NCI-H2171 (cell line): ENCODE results near the gene DHRS4L2.
"Not testable (repeated sequence)": the region's sequence is repeated elsewhere in the genome, so short reads cannot be mapped to it uniquely, and the experiment has no call there.

Experiments
- DNase-seq: peaks from one replicate; lab custom pipeline; 2025; lab: John Stamatoyannopoulos, UW

The DHRS4L2 gene

GRCh38 chr14:24018978-24019377 lies 30.2 kb downstream of the DHRS4L2 start:
- DNase-seq, result not testable (repeated sequence)

DNA sequence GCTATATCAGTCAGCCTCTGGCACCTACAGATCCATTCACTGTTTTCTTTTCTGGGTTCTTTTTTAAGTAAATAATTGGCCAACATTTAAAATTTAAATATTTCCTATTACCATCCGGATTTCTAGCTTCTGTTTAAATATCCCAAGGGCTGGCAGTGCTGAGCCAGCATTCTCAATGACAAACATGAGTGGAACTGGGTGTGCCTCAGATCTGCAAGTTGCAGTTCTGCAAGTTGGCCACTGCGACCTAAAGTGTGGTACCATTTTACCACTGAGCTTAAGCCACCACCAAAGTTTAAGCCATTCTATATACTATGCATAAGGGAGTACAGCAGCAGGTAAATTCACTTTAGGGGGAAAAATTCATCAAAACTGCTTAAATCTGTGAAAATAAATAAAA lies 31.2 kb downstream of the DHRS4L2 start:
- DNase-seq, result not testable (repeated sequence)

GRCh38 chr14:24020520-24020919 lies 31.8 kb downstream of the DHRS4L2 start:
- not testable (repeated sequence) for DNase-seq

GRCh38 chr14:24024939-24025418 lies 36.2 kb downstream of the DHRS4L2 start:
- DNase-seq, result not testable (repeated sequence)

- not testable (repeated sequence) for DNase-seq
Measured at GRCh38 chr14:24029687-24030086, 41.0 kb downstream of the DHRS4L2 start.

DNA sequence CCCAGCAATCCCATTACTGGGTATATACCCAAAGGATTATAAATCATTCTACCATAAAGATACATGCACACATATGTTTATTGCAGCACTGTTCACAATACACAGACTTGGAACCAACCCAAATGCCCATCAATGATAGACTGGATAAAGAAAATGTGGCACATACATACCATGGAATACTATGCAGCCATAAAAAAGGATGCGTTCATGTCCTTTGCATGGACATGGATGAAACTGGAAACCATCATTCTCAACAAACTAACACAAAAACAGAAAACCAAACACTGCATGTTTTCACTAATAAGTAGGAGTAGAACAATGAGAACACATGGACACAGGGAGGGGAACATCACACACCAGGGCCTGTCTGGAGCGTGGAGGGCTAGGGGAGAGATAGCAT lies 42.6 kb downstream of the DHRS4L2 start:
- DNase-seq, result not testable (repeated sequence)

DNA sequence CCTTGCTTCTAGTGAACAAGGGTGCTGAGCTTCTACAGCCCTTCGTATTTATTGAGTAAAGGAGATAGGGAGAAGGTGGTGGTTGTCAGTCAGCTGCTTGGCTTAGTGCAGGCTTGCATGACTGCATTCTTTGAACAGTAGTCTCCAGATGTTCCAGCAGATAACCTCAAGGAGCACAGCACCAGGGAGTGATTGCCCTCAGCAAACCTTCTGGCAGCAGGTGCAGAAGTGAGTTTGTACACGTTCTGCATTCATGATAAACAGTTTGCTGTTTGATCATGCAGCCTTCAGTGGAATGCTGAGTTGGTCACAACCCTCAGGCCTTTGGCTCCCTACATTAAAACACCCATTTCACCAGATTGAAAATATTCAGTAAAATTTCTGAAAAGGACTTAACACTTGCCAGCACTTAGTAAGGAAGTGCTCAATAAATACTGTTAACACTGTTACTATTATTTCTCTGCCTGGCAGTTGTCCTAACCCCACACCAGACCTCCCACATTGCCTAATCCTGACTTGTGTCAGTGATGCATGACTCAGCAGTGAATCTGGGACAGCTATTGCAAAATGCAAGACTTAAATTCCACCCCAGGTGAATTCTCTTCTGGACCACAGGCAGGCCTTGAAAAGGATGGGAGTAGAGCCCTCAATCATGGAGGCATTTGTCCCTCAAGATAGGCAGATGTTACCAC lies 44.1 kb downstream of the DHRS4L2 start:
- DNase-seq, result no peak

DNA sequence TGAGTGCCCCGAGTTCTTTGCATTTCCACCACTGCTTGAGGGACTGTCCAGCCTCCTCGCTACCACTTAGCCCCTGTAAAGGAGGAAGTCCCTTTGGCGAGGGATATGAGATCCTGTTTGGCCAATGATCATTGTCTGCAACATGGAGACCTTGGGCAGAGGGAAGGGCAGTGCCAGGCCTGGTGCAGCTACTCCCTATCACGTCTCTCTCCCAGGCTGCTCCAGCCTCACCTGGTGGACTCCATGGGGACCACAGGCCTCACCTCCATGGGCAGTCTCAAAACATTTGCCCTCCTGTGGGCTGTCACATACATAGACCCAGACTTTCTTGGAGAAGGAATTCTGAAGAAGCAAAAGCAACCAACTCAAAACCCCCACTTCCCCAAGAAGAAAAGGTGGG lies 47.0 kb downstream of the DHRS4L2 start:
- DNase-seq, result not testable (repeated sequence)

- DNase-seq, result peak; percentile 78
Measured at GRCh38 chr14:24036169-24036962, 47.6 kb downstream of the DHRS4L2 start.

DNA sequence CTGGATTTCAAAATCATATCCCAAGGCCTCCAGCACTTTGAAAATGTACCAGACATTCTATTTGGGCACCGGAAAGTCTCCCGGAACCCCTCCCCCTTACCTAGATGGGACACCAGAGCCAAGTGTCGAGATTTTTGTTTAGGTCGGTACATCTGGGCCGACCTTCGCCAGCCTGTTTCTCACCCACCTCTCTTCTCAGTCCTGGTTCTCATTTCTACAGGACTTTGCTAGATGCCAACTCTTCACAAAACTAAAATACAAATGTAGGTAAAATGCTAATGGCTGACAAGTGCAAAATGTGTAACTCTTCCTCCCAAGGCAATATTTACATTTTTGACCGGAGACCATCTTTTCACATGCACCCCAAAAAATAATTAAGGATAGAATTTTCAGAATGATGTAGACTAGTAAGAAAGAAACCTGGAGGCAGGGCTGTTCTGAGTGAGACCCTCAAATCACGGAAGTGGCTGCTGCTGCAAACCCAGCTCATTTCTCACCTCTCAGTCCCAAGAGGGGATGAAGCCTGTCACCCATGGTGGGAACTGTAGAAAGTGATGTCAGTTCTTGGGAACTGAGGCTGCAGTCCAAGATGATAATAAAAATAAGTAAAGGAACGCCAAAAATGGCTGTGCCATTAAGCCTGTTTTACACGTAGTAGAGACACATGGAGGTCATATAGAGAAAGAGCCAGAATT lies 48.4 kb downstream of the DHRS4L2 start:
- not testable (repeated sequence) for DNase-seq

DNA sequence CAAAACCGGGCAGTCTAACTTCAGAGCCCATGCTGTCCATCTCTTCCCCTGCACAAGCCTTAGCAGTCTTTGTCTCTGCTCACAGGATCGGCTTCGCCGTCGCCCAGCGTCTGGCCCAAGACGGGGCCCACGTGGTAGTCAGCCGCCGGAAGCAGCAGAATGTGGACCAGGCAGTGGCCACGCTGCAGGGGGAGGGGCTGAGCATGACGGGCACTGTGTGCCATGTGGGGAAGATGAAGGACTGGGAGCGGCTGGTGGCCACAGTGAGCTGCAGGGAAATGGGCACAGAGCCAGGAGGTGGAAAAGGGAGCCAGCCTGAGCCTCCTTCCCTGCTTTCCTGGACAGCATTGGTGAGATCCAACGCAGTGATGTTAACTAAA lies 48.9 kb downstream of the DHRS4L2 start:
- no peak for DNase-seq

DNA sequence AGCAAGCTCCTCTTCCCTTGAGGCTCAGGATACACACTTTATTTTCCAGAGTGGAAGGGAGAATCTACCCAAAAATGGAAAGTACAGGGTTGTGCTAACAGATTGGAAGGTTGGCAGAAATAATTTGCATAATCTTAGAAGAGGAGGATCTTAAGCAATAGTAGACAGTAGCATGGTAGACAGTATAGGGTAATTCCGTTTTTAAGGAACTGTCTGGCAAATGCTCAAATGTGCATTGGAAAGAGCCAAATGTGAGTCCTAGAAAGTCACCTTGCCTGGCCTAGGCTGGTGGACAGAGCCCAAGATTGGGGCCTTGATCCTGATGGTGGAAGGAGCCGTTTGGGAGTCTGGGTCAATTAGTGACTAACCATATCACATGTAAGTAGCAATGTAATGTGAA lies 50.0 kb downstream of the DHRS4L2 start:
- no peak for DNase-seq

GRCh38 chr14:24040692-24041091 lies 52.0 kb downstream of the DHRS4L2 start:
- DNase-seq, result no peak

DNA sequence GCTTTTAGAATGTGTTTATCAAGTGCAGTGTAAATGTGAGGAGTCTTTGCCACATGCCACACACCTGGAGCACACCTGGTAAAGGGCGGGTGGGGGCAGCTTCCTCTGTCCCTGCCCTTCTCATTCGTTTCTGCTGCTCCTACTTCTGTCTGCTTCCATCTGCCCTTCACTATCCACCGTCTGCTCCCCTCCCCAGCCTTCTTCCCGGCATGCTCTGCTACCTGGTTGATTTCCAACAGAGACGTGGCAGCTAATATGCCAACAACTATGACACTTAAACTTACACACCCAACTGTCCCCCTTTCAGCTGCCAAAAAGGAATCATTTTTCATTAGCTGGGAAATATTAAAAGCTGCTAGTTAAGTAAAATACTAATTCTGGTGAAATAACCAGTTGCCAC lies 54.0 kb downstream of the DHRS4L2 start:
- peak; percentile 71 for DNase-seq

DNA sequence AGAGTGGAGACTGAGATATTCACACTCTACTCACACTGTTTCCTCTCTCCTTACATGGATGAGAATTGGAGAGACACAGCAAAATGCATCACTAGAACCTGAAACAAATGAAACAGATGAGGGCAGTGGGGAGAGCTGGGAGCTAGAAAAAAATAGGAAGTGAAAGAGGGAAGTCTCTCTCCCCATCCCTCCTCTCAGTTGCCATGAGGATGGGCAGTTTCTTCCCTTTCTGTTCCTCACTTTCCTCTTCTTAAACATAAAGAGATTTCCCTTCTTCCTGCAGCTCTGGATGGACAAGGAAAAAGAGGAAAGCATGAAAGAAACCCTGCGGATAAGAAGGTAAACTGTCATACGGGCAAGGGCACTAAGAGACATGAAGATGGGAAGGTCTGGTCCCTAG lies 60.3 kb downstream of the DHRS4L2 start:
- DNase-seq, result not testable (repeated sequence)

DNA sequence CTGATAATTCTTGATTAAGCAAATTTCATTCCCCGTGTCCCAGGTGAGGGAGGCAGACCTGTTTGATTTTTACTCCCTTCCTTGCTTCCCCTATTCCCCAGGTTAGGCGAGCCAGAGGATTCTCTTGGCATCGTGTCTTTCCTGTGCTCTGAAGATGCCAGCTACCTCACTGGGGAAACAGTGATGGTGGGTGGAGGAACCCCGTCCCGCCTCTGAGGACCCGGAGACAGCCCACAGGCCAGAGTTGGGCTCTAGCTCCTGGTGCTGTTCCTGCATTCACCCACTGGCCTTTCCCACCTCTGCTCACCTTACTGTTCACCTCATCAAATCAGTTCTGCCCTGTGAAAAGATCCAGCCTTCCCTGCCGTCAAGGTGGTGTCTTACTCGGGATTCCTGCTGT lies 62.0 kb downstream of the DHRS4L2 start:
- not testable (repeated sequence) for DNase-seq

DNA sequence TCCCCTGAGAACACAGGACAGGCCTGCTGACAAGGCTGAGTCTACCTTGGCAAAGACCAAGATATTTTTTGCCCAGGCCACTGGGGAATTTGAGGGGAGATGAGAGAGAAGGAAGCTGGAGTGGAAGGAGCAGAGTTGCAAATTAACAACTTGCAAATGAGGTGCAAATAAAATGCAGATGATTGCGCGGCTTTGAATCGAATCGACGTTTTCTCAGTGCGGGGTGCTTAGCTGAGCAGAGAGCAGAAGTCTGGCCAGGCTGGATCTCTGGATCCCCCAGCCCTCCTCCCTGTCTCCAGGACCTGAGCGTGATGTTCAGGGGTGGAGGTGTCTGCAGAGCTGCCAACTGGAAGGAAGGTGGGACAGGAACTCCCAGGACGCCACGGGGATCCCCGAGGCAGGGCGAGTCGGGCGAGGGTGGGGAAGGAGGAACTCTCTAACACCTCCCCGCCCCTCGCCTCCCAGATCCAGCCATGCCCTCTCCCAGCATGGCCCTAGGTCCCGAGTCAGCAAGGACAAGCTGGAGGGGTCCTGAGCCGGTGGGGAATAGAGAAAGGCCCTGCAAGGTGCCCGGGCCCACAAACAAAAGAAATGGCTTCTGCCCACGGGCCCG lies 62.6 kb downstream of the DHRS4L2 start:
- DNase-seq, result peak; percentile 41

- peak; percentile 83 for DNase-seq
Measured at GRCh38 chr14:24051789-24052655, 63.3 kb downstream of the DHRS4L2 start, which contains the start of gene CARMIL3. Gene CARMIL3, plus strand, starts transcription at chr14:24052009. Its CDS starts 145 bp downstream, at chr14:24052154.

DNA sequence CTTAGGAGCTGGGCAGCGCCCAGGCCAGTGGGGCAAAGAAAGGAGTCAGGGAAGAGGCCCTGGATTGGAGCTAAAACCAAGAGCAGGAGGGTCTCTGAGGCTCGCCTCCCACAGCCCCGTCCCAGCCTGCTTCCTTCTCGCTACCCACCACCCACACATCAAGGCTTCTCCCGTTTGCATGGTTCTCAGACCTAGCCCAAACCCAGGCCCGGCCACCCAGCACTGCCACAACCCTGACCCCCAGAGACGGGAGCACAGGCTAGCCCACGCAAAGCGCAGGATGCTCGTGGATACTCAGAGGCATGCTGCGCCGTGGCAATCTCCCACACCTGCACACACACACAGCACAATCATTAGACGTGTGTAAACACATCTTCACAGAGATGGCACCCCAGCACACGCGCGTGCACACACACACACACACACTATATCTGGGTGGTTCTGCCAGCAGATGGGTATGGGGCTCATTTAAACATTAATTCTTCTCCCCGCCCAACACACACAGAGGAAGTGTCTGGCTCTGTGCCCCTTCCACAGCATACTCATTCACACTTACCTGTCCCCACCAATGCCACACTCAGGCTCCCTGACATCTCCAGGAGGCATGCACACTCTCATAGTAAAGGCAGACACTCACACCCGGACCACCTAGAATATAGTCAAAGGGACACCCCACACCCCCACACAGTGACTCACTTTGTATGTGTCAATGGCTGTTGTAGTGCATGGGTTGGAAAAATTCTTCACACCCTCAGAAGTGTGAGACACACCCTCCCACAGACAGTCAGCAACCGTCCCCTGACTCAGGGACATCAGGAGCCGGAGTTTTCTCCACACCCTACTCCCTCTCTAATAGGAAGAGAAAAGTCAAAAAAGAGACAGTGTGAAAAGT lies 64.2 kb downstream of the DHRS4L2 start:
- no peak for DNase-seq
